Stromal cell of bone marrow (primary cell): Measurements from ENCODE around the gene SENP5.
"Not testable (repeated sequence)": the region's sequence is repeated elsewhere in the genome, so short reads cannot be mapped to it uniquely, and the experiment has no call there.

Experiments
- DNase-seq: peaks from one replicate; pipeline ENCODE4 v3.0.0-alpha.2; 2012; ENCODE audit warnings: low read depth

Gene SENP5

GRCh38 chr3:196867507-196868296 is at the start of gene SENP5:
Gene SENP5 (plus strand): TSS chr3:196867920. CDS start chr3:196885182, 17,262 bp downstream.
- peak; percentile 83 for DNase-seq

- DNase-seq, result no peak
Observed at GRCh38 chr3:196821806-196822355, 45.8 kb upstream of the SENP5 start.

- DNase-seq, result not testable (repeated sequence)
Observed at GRCh38 chr3:196829651-196830050, 38.1 kb upstream of the SENP5 start.

GRCh38 chr3:196835086-196835485 is 32.6 kb upstream of the SENP5 start:
- no peak for DNase-seq

- DNase-seq, result not testable (repeated sequence)
Observed at GRCh38 chr3:196836626-196837025, 31.1 kb upstream of the SENP5 start.

- peak; percentile 44 for DNase-seq
Observed at GRCh38 chr3:196837819-196838420, 29.8 kb upstream of the SENP5 start.

GRCh38 chr3:196839351-196839750 is 28.4 kb upstream of the SENP5 start:
- DNase-seq, result not testable (repeated sequence)

- DNase-seq, result no peak
Observed at GRCh38 chr3:196842567-196843434, 24.9 kb upstream of the SENP5 start.

GRCh38 chr3:196843435-196844110 is 24.1 kb upstream of the SENP5 start:
- no peak for DNase-seq

GRCh38 chr3:196844235-196845219 is 23.2 kb upstream of the SENP5 start:
- not testable (repeated sequence) for DNase-seq

GRCh38 chr3:196848375-196848774 is 19.3 kb upstream of the SENP5 start:
- not testable (repeated sequence) for DNase-seq

- no peak for DNase-seq
Observed at GRCh38 chr3:196849180-196849741, 18.5 kb upstream of the SENP5 start.

GRCh38 chr3:196863000-196863399 is 4.7 kb upstream of the SENP5 start:
- not testable (repeated sequence) for DNase-seq

- DNase-seq, result no peak
Observed at GRCh38 chr3:196867155-196867506, 589 bp upstream of the SENP5 start.

- DNase-seq, result peak; percentile 8
Observed at GRCh38 chr3:196868297-196868661, 559 bp downstream of the SENP5 start.

GRCh38 chr3:196872316-196872715 is 4.6 kb downstream of the SENP5 start:
- DNase-seq, result no peak

GRCh38 chr3:196874511-196875094 is 6.9 kb downstream of the SENP5 start:
- not testable (repeated sequence) for DNase-seq

- DNase-seq, result no peak
Observed at GRCh38 chr3:196875258-196875657, 7.5 kb downstream of the SENP5 start.

GRCh38 chr3:196883361-196883760 is 15.6 kb downstream of the SENP5 start:
- no peak for DNase-seq

- DNase-seq, result no peak
Observed at GRCh38 chr3:196886144-196886543, 18.4 kb downstream of the SENP5 start.
